Esophagus (tissue), 2 donors: Measurements from ENCODE around the gene WHAMM. TPM values are rescaled to one million over a fixed set of nuclear protein-coding genes. Genes with fewer than 3 reads are reported as not detected.
"Not testable (repeated sequence)": the region's sequence is repeated elsewhere in the genome, so short reads cannot be mapped to it uniquely, and the experiment has no call there.

Experiments used
- H3K27ac ChIP-seq, 2 donors: one replicate each; pipeline ENCODE4 v1.5.1; 2013; ENCODE audit warnings: low read depth in 2 of 2, mild to moderate bottlenecking in 2 of 2, inconsistent platforms in 1 of 2, low read length in 1 of 2, moderate library complexity in 1 of 2
- H3K27me3 ChIP-seq, 2 donors: one replicate each; pipeline ENCODE4 v1.6.1; 2013; ENCODE audit warnings: low read length in 2 of 2, control low read depth in 1 of 2, mild to moderate bottlenecking in 1 of 2; ENCODE audit not compliant: insufficient read depth in 2 of 2, control insufficient read depth in 1 of 2
- H3K36me3 ChIP-seq, 2 donors: one replicate each; pipeline ENCODE4 v1.6.1; 2013; ENCODE audit warnings: low read length in 1 of 2; ENCODE audit not compliant: control insufficient read depth in 2 of 2, insufficient read depth in 2 of 2
- H3K4me1 ChIP-seq, 2 donors: one replicate each; pipeline ENCODE4 v1.6.1; 2013; ENCODE audit warnings: low read length in 1 of 2; ENCODE audit not compliant: control insufficient read depth in 2 of 2, insufficient read depth in 2 of 2
- H3K4me3 ChIP-seq, 2 donors: one replicate each; pipeline ENCODE4 v1.5.1; 2013; ENCODE audit warnings: low read length in 2 of 2, mild to moderate bottlenecking in 2 of 2, low read depth in 1 of 2, moderate library complexity in 1 of 2
- H3K9me3 ChIP-seq, 2 donors: one replicate each; pipeline ENCODE4 v1.6.1; 2013; ENCODE audit warnings: mild to moderate bottlenecking in 2 of 2, low read depth in 1 of 2, low read length in 1 of 2, moderate library complexity in 1 of 2; ENCODE audit not compliant: control insufficient read depth in 2 of 2, insufficient read depth in 1 of 2
- WGBS, 2 donors: extraction: QIAGEN DNeasy Blood & Tissue Kit; methylation state at CpG; one replicate each; pipeline ENCODE4 v1.1.7; 2013; 5-methylcytosine and 5-hydroxymethylcytosine counted together
- polyA plus RNA-seq, 2 donors: library from polyadenylated mRNA; stranded (reverse); fragments of 200-250 nt; gene quantifications; one replicate each; pipeline ENCODE4 v1.2.3, GENCODE V29; 2013
- donor health status: healthy with polysubstance abuse.
- donor health status: Bipolar disorder and iron deficiency.

WHAMM gene
- polyA plus RNA-seq, 2 donors = 4.1 to 4.5 TPM

DNA sequence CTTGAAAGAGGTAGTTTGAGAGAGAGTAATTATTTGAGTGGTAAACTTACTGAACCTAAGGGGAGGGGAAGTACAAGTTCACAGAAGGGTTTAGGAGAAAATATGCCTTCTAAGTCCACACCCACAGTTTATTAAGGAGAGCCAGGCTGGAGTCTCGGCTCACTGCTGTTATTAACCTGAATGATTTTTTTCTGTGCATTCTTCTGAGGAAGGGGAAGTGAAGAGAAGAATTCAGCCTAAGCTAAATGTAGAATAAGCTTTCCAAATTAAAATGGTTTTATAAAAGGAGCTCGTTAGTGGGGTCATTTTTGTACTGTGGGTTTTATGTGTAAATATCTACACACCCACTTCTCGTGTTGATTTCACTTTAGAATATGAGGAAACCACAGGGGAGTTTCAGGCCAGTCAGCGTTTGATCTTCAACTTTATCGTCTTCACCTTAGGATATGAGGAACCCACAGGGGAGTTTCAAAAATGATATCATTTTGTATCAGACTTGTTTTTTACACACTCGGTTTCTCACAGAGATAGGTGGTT is 1.5 kb downstream of the WHAMM start:
- WGBS, 2 donors = 1 to 2% methylated on average over 6 of the region's 6 CpGs
- Histone ChIP-seq H3K27me3 (no peaks in the 10 kb centered on the region), H3K36me3 (no peaks in the 10 kb centered on the region), H3K9me3 (no peaks in the 10 kb centered on the region), H3K4me3 (peak overlapping the region; percentile 83 to 96), H3K4me1 (no peaks in the 10 kb centered on the region), H3K27ac (peak overlapping the region; percentile 38 to 100)

DNA sequence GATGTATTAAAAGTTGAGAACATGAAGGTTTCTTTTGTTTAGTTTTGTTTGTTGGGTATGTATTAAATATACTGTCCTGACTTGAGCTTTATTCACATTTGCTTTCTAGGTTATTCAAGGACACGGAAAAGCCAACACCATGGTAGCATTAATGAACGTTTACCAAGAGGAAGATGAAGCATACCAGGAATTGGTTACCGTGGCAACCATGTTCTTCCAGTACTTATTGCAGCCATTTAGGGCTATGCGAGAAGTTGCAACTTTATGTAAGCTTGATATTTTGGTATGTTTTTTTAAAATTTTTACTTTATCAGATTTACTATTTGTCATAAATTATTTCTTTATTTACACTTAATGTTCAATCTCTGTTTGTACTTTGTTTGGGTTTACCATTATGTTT is 3.6 kb downstream of the WHAMM start:
- Histone ChIP-seq H3K4me3 (no peak overlapping the region), H3K9me3 (no peaks in the 10 kb centered on the region), H3K36me3 (no peaks in the 10 kb centered on the region), H3K27me3 (no peaks in the 10 kb centered on the region), H3K4me1 (no peaks in the 10 kb centered on the region), H3K27ac (no peak overlapping the region)
- WGBS, 2 donors = 86 to 87% methylated on average over 4 of the region's 4 CpGs

DNA sequence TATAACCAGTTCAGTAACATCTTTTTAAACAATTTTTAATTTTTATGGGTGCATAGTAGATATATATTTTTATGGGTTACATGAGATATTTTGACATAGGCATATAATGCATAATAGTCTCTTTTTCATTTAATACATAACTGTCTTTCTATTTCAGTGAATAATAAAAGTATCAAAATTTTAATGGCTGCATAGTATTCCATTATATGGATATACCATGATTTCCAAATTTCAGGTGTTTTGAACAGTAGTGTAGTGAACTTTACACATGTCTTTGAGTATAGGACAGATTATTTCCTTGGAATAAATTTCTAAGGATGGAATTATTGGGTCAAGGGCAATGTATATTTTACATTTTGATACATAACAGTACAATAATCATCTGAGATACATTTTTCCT is 10.7 kb downstream of the WHAMM start:
- Histone ChIP-seq H3K27me3 (no peaks in the 10 kb centered on the region), H3K36me3 (peaks cover 0 to 8% of the 10 kb centered on the region in 2 donors), H3K4me1 (no peaks in the 10 kb centered on the region), H3K4me3 (no peak overlapping the region), H3K9me3 (no peaks in the 10 kb centered on the region), H3K27ac (no peak overlapping the region)

DNA sequence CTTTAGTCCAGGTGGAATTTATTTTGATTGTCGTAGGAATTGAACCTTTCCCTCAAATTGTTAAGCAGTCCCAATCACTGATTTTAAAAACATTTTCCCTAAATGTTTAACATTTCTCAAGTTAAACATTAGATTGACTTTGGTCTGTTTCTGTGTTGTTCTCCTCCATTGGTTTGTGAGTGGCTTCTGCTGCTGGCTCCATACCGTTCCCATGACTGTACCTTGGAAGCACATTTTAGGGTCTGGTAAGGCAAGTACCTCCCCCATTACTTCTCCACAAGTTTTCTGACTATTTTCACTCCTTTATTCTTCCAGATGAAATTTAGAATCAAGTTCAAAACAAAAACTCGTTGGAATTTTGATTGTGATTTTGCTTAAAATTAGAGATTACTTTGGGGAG is 12.0 kb downstream of the WHAMM start:
- not testable (repeated sequence) for H3K4me3 ChIP-seq, H3K9me3 ChIP-seq, H3K27me3 ChIP-seq, H3K4me1 ChIP-seq, H3K27ac ChIP-seq
- WGBS, 2 donors = 79 to 81% methylated on average over 3 of the region's 3 CpGs
- H3K36me3 ChIP-seq = peaks cover 2 to 10% of the 10 kb centered on the region in 2 donors

DNA sequence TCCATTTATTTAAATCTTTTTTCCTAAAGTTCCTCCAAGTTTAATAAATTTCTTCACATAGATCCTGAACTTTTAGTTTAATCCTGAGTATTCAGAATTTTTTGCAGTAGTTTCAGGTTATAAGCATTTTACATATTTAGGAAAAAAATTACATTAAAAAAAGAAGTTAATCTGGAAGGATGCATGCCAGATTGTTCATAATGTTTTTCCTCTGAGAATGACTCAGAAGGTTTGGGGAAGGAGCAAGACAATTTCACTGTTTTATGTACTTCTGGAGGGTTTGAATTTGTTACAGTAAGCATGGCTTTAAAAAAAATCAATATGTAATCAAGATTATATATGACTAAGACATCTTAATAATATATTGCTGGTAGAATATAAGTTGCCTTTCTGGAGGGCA is 12.4 kb downstream of the WHAMM start:
- not testable (repeated sequence) for H3K4me3 ChIP-seq, H3K27ac ChIP-seq, H3K9me3 ChIP-seq, H3K27me3 ChIP-seq, H3K4me1 ChIP-seq
- H3K36me3 ChIP-seq = peaks cover 4 to 11% of the 10 kb centered on the region in 2 donors

DNA sequence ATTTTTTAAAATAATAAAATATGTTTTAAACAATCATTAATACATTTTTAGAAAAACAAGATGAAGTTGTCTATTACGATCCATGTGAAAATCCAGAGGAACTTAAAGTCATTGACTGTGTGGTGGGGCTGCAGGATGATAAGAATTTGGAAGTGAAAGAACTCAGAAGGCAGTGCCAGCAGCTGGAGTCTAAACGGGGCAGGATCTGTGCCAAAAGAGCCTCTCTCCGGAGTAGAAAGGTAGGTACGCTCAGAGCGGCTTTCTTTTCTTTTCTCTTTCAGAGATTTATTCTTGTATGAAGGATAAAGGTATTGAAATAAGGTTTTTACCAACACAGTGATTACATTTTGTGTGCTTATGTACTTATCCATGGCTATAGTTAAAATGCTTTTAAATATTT is 13.6 kb downstream of the WHAMM start:
- peaks cover 4 to 15% of the 10 kb centered on the region in 2 donors for H3K36me3 ChIP-seq
- no peaks in the 10 kb centered on the region for H3K27me3 ChIP-seq
- no peaks in the 10 kb centered on the region for H3K9me3 ChIP-seq
- WGBS, 2 donors = 73 to 74% methylated on average over 5 of the region's 5 CpGs
- no peak overlapping the region for H3K27ac ChIP-seq
- H3K4me3 ChIP-seq = no peak overlapping the region
- H3K4me1 ChIP-seq = no peaks in the 10 kb centered on the region

DNA sequence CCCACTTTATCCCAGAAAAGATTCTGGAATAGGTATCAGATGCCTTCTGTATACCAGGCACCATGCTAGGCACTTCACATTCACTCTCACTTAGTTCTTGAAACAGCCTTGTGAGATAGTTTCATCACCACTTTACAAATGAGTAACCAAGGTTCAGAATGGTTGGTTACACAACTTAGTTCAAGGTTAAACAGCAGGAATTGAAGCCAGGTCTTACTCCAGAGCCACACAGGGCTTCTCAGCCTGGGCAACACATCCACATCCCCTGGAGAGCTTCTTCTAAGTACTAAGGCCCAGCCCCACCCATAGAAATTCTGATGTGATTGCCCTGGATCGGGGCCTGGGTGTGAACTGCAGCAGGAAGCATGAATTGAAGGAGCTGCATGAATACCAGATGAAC is 18.6 kb downstream of the WHAMM start:
- no peaks in the 10 kb centered on the region for H3K27me3 ChIP-seq
- H3K9me3 ChIP-seq = no peaks in the 10 kb centered on the region
- no peak overlapping the region for H3K4me3 ChIP-seq
- peaks cover 17 to 34% of the 10 kb centered on the region in 2 donors for H3K36me3 ChIP-seq
- WGBS, 2 donors = 44 to 72% methylated on average over 1 of the region's 1 CpG
- peak overlapping the region in 1 of 2 donors; percentile 57 for H3K27ac ChIP-seq
- H3K4me1 ChIP-seq = peaks cover under 1 to 2% of the 10 kb centered on the region in 2 donors

DNA sequence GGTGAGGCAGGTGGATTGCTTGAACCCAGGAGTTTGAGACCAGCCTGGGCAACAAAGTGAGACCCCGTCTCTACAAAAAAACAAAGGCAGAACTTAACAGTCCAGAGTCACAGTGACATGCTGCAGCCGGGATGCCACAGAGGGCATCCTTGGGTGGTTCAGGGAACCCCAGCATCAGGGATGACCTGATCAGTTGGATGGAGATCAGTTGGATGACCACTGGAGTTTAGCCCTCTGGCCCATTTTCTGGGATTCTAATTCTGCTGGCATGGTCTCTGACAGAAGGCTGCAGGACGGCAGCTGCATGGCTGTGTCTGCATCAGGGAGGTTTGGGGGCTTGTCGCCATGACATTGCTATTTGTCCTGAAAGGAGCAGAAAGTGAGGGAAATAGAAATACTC is 19.8 kb downstream of the WHAMM start:
- H3K36me3 ChIP-seq = peaks cover 24 to 36% of the 10 kb centered on the region in 2 donors
- H3K27me3 ChIP-seq = no peaks in the 10 kb centered on the region
- no peak overlapping the region for H3K27ac ChIP-seq
- 92 to 95% methylated on average over 4 of the region's 4 CpGs for WGBS, 2 donors
- H3K4me3 ChIP-seq = no peak overlapping the region
- no peaks in the 10 kb centered on the region for H3K9me3 ChIP-seq
- peaks cover 2 to 4% of the 10 kb centered on the region in 2 donors for H3K4me1 ChIP-seq

DNA sequence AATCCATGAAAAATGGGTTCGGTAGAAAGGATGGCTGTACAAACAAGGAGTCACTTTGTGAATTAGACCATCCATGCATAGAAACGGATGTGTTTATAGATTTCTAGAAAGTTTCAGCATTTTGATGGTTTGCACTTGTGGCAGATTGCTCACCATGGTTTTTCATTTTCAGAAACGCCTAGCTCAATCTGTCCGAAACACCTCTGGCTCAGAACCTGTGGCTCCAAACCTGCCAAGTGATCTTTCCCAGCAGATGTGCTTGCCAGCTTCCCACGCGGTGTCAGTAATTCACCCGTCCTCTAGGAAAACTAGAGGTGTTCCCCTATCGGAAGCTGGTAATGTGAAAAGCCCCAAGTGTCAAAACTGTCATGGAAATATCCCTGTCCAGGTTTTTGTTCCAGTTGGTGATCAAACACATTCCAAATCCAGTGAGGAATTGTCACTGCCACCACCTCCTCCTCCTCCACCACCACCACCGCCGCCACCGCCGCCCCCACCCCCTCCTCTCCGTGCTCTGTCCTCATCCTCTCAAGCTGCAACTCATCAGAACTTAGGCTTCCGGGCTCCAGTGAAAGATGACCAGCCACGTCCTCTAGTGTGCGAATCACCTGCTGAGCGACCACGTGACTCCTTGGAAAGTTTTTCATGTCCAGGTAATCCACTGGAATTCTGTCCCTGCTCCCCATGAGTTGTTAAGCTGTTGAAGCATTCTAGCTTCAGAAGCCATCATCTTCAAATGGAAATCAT is 21.2 kb downstream of the WHAMM start:
- Histone ChIP-seq H3K9me3 (no peaks in the 10 kb centered on the region), H3K4me3 (no peak overlapping the region), H3K27me3 (no peaks in the 10 kb centered on the region), H3K27ac (no peak overlapping the region), H3K4me1 (peaks cover 2 to 4% of the 10 kb centered on the region in 2 donors), H3K36me3 (peaks cover 27 to 39% of the 10 kb centered on the region in 2 donors)
- WGBS, 2 donors = 81 to 84% methylated on average over 18 of the region's 18 CpGs
